ENCODE measurements around the gene CACNA1A.

DNA sequence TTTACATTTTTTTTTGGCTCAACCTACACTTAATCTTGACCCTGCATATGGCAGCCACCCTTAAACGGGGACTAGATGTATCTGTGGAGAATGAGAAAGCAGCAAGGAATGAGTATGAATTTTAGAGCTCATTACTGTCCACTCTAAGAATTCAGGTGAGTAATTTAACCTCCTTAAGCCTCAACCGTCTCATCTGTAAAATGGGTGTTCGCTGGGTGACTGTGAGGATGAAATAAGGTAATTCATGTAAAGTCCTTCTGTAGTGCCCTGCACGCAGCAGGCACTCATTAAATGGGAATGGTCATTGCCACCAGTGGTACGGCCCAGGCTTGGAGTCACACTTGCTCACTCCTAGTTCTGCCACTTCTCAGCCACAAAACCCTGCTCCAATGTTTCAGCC is 135.3 kb downstream of the CACNA1A start:
- TF ChIP-seq EZH2phosphoT487 (IDR thresholded peaks at IDR 0.05) (no peak), EZH2 (IDR thresholded peaks at IDR 0.05) (no peak)
- TF ChIP-seq, protein P1, sequence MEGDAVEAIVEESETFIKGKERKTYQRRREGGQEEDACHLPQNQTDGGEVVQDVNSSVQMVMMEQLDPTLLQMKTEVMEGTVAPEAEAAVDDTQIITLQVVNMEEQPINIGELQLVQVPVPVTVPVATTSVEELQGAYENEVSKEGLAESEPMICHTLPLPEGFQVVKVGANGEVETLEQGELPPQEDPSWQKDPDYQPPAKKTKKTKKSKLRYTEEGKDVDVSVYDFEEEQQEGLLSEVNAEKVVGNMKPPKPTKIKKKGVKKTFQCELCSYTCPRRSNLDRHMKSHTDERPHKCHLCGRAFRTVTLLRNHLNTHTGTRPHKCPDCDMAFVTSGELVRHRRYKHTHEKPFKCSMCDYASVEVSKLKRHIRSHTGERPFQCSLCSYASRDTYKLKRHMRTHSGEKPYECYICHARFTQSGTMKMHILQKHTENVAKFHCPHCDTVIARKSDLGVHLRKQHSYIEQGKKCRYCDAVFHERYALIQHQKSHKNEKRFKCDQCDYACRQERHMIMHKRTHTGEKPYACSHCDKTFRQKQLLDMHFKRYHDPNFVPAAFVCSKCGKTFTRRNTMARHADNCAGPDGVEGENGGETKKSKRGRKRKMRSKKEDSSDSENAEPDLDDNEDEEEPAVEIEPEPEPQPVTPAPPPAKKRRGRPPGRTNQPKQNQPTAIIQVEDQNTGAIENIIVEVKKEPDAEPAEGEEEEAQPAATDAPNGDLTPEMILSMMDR (IDR thresholded peaks at IDR 0.05): no peak

All from neural progenitor cell (in vitro differentiated cells).